Measurements from ENCODE around the gene OGFOD3. TPM values are rescaled to one million over a fixed set of nuclear protein-coding genes. Genes with fewer than 3 reads are reported as not detected.
A peak's percentile ranks its signal among the peaks of the same experiment; 100 is the strongest.

OGFOD3 gene
- total and polyA plus RNA-seq, 12 donors = 17.9 to 131 (median 42.0) TPM

- peak in 3 of 7 donors; percentile 51 to 66 (median 56) for DNase-seq
- Histone ChIP-seq H3K4me3 (no peak overlapping the region), H3K36me3 (replicated peaks in 1 of 2) (peaks cover 0 to 18% of the 10 kb centered on the region in 2 donors), H3K27me3 (no peaks in the 10 kb centered on the region), H3K4me1 (replicated peaks in 1 of 2) (peaks cover 20 to 33% of the 10 kb centered on the region in 2 donors), H3K27ac (peak overlapping the region in 3 of 5 donors; percentile 7 to 91 (median 76)), H3K9me3 (replicated peaks in 1 of 3) (no peaks in the 10 kb centered on the region)
- intact Hi-C loops (cut with DNase I) = no loop called here
- WGBS, 4 donors = 44 to 57% (median 47%) methylated on average over 3 to 19 of the region's 19 CpGs
- TF ChIP-seq CTCF (IDR thresholded peaks at IDR 0.05) (no peak), POLR2A (IDR thresholded peaks at IDR 0.05) (no peak)
Measured at GRCh38 chr17:82444941-82445521, 26.6 kb upstream of the OGFOD3 start.

- Histone ChIP-seq H3K4me1 (replicated peaks in 1 of 2) (peaks cover 20 to 30% of the 10 kb centered on the region in 2 donors), H3K9me3 (replicated peaks in 1 of 3) (no peaks in the 10 kb centered on the region), H3K36me3 (replicated peaks in 1 of 2) (peaks cover 0 to 18% of the 10 kb centered on the region in 2 donors), H3K27me3 (no peaks in the 10 kb centered on the region), H3K27ac (peak overlapping the region; percentile 39 to 91 (median 72)), H3K4me3 (no peak overlapping the region)
- DNase-seq = peak in 4 of 7 donors; percentile 42 to 60 (median 46)
- no peak for TF ChIP-seq CTCF (IDR thresholded peaks at IDR 0.05)
- no peak for TF ChIP-seq POLR2A (IDR thresholded peaks at IDR 0.05)
- 55 to 67% (median 60%) methylated on average over 10 to 35 of the region's 35 CpGs for WGBS, 4 donors
- intact Hi-C loops (cut with DNase I) = no loop called here
Measured at GRCh38 chr17:82444284-82444893, 26.0 kb upstream of the OGFOD3 start.

- H3K4me3 ChIP-seq = no peak overlapping the region
- peak; percentile 84 to 97 (median 95) for DNase-seq
- H3K27ac ChIP-seq = peak overlapping the region; percentile 39 to 91 (median 72)
- 50 to 60% (median 58%) methylated on average over 8 to 35 of the region's 40 CpGs for WGBS, 4 donors
- H3K27me3 ChIP-seq = no peaks in the 10 kb centered on the region
- peaks cover 0 to 18% of the 10 kb centered on the region in 2 donors for H3K36me3 ChIP-seq (replicated peaks in 1 of 2)
- intact Hi-C loops (cut with DNase I) = no loop called here
- H3K9me3 ChIP-seq (replicated peaks in 1 of 3) = no peaks in the 10 kb centered on the region
- TF ChIP-seq POLR2A (IDR thresholded peaks at IDR 0.05) (peak in 1 of 2 donors; percentile 43), CTCF (IDR thresholded peaks at IDR 0.05) (no peak)
- H3K4me1 ChIP-seq (replicated peaks in 1 of 2) = peaks cover 20 to 25% of the 10 kb centered on the region in 2 donors
Measured at GRCh38 chr17:82443465-82444283, 25.3 kb upstream of the OGFOD3 start.
